HG02973 (cell line): ENCODE measurements around the gene ANKLE2.
A peak's percentile ranks its signal among the peaks of the same experiment; 100 is the strongest.
"Not testable (repeated sequence)": the region's sequence is repeated elsewhere in the genome, so short reads cannot be mapped to it uniquely, and the experiment has no call there.

Experiments
- ATAC-seq: cut with Tn5 transposase; IDR thresholded peaks from one replicate; pipeline ENCODE4 v1.9.1; 2021; ENCODE audit warnings: moderate library complexity; ENCODE audit not compliant: unreplicated experiment

ANKLE2 gene

DNA sequence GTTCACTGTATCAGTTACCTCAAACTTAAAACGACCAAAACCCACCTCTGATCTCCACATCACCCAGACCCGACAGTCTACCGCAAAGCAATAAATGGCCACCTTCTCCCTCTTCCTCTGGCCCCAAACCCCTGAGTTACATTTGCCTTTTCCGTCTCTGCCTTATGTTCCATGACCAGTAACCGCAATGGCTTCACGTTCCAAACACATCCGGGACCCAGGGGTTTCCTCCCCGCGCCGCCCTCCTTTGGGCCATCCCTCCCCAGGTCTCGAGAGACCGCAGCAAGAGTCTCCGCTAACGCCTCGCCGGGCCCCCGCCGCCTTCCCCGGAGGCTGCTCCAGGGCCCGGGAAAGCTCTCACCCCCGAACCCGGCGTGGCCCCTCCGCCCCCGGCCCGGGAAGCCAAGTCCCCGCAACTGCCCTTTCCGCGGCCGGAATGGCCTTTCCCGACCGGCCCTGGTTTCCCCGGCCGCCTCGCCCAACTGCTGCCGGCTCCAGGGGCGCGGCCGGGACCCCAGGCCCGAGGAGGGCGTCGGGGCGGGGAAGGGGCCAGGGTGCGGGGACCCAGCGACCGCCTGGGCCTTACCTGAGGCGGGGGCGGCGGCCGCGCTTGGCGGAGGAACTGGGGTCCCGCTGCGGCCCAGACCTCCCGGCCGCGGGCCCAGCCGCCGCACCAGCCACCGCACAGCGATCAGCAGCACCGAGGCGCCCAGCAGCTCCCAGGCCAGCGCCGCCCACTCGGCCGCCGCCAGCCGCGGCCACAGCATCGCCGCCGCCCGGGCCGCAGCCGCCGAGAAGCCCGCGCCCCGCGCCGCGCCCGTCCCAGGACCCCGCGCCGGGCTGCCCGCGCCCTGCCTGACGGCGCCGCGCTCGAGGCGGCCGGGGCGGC lies at the start of gene ANKLE2:
TSS of gene ANKLE2 (minus strand) at position 801 of the 889 bp plus-strand sequence. CDS start at position 767, 34 bp downstream.
- ATAC-seq = peak; percentile 30

GRCh38 chr12:132809391-132809790 lies 47.8 kb upstream of the ANKLE2 start:
- ATAC-seq = not testable (repeated sequence)

DNA sequence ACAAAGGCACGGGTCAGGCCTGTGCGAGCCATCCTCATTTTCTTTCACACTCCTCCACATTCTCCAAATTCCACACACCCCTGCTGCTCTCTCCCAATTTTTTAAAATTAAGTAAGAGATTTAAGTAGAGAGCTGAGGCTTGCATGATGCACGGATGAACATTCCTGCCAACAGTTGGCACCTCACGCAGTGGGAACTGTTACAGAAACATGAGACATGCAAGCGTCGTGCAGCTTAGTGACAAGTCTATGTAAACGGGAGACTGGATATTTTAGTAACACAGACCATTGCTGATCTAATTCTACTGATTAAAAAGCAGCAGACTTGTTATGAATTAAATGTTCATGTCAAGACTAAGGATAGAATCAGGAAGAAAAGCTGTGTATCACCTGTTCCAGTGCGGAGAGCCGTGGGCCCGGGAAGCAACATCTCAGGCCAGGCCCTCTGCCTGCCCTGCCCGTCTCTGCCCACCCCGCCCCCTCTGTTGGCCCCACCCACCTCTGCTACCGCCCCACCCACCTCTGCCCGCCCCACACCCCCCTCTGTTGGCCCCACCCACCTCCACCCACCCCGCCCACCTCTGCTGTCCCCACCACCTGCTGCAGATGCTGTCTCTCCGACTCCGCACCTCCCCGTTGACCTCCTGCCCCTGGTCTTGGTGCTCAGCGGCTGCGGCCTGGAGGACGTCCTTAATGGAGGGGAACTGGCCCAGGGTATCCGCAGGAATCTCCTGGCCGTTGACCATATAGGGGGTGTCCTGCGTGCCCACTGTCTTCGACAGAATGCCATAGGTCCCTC lies 45.9 kb upstream of the ANKLE2 start:
- ATAC-seq = no peak

GRCh38 chr12:132806857-132807256 lies 45.2 kb upstream of the ANKLE2 start:
- ATAC-seq = no peak

DNA sequence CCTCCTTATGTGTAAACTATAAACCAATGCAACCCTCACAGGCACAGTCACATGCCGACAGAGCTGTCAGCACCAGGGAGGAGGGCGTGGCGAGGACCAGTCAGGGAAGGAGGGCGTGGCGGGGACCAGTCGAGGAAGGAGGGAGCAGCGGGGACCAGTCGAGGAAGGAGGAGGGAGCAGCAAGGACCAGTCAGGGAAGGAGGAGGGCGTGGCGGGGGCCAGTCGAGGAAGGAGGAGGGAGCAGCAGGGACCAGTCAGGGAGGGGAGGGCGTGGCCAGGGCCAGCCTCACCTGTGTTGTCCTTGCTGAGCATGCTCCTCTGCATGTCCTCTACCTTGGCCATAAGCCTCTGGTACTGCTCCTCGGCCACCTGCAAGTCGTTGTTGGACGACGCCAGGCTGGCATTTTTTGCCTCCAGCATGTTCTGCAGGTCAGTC lies 42.8 kb upstream of the ANKLE2 start:
- no peak for ATAC-seq

- ATAC-seq = no peak
These were observed 42.3 kb upstream of the ANKLE2 start for GRCh38 chr12:132803888-132804287.

DNA sequence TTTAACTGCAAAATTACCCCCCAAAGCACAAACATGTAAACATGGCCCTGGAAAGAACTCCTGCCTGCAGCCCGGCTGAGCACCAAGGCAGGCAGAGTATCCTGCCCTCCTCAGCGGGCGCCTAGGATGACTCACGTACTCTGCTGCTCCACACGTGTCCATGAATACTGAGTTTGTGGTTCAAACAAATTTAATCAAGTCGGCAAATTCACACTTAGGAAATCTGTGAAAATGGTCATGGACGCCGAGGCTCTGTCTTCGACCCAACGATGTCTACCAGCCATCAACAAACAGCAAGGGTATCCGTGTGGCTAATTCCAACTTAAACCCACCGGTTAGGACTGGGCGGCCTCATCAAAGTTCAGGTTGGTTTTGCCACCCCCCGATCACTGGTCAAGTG lies 41.5 kb upstream of the ANKLE2 start:
- no peak for ATAC-seq

GRCh38 chr12:132801741-132802140 lies 40.1 kb upstream of the ANKLE2 start:
- ATAC-seq = no peak

DNA sequence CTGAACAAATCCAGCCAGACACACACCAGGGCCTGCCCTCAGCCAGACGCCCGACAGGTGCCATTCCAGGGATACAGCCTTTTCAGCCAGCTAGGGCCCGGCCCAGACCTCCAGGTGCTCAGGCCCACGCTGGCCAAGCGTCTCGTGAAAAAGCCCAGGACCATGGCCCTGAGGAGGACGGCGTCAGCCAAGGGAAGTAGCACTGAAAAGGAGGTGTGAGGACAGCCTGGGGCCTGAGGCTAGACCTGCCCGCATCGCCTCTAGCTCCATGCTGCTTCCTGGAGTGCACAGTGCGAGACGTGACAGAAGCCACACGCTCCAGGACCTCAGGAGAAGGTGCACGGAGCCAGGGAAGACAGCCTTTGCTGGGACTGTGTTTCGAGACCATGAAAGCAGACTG lies 37.2 kb upstream of the ANKLE2 start:
- no peak for ATAC-seq

- ATAC-seq = no peak
These were observed 36.4 kb upstream of the ANKLE2 start for GRCh38 chr12:132797820-132798570.

GRCh38 chr12:132795847-132796246 lies 34.2 kb upstream of the ANKLE2 start:
- ATAC-seq = no peak

- ATAC-seq = not testable (repeated sequence)
These were observed 30.3 kb upstream of the ANKLE2 start for GRCh38 chr12:132791940-132792339.

- ATAC-seq = no peak
These were observed 27.5 kb upstream of the ANKLE2 start for GRCh38 chr12:132789099-132789471.

DNA sequence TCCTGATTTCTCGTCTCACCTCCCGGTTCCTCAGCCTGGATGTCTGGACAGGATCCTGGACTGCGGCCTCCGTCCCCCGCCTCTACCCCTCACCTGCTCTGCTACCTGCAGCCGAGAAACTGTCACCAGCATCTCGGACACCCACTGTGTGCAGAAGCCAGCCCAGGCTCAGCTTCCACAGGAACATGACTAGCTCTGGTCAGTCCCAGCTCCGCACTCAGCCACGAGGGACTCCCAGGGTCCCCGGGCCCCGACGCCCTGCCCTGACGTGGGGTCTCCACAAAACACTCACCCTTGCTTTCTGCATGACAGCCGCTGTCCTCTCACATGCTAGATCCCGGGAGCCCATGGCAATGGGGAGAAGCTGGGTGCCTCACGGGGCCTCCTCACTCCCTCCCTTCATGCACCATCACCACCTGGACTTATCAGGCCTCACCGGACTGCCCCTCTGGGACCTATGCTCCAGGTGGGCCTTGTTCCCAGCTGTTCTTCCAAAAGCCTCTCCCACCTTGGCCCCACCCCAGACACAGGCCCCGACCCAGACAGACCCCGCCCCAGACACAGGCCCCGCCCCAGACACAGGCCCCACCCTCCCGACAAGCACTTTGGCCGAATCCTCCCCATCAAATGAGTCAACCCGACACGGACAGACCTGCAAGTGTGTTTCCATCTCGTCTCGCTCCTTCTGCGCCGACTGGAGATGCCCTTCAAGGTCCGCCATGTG lies 26.9 kb upstream of the ANKLE2 start:
- no peak for ATAC-seq

- no peak for ATAC-seq
These were observed 26.2 kb upstream of the ANKLE2 start for GRCh38 chr12:132787877-132788276.

- ATAC-seq = no peak
These were observed 24.6 kb upstream of the ANKLE2 start for GRCh38 chr12:132786192-132786591.

DNA sequence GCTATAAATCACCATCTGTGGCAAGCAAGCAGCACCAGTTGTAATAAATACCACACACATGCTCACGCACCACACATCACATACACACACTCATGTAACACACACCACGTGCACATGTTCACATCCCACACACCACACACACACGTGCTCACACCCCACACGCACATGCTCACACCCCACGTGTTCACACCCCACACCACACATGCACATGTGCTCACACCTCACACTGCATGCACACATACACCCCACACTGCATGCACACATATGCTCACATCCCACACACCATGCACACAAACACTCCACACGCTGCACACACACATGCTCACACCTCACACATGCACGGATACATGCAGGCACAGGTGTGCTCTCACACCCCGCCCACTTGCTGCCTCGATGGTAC lies 22.9 kb upstream of the ANKLE2 start:
- no peak for ATAC-seq

- ATAC-seq = no peak
These were observed 22.4 kb upstream of the ANKLE2 start for GRCh38 chr12:132783917-132784531.

DNA sequence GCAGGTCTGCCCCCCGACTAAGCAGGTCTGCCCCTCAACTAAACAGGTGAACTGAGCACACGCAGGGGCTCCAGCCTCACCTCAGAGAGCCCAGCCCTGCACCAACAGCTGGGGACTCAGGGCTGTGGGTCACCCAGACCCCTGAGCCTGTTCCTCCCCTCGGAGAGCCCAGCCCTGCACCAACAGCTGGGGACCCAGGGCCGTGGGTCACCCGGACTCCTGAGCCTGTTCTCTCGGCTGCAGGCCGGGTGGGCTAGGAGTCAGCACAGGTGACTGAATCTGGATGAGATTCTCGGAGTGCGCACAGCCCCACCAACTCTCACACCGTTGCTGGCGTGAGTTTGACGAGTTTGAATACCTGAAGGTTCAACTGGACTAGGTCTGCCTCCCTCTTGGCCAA lies 20.3 kb upstream of the ANKLE2 start:
- no peak for ATAC-seq

DNA sequence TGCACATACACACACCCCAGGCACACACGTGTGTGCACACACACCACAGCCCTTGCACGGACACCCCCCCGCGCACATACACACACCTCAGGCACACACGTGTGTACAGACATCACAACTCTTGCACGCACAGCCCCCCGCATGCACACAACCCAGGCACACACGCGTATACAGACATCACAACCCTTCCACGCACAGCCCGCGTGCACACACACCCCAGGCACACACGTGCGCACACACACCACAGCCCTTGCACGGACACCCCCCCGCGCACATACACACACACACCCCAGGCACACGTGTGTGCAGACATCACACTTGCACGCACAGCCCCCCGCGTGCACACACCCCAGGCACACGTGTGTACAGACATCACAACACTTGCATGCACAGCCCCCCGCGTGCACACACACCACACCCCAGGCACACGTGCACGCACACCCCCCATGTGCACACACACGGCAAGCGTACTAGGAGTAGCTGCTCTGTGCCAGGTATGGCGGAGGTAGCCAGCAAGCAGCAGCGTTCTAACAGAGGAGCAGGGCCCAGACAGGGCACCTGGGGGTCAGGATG lies 18.2 kb upstream of the ANKLE2 start:
- ATAC-seq = no peak
